ENCODE results near the gene ARFIP1.

Gene ARFIP1

DNA sequence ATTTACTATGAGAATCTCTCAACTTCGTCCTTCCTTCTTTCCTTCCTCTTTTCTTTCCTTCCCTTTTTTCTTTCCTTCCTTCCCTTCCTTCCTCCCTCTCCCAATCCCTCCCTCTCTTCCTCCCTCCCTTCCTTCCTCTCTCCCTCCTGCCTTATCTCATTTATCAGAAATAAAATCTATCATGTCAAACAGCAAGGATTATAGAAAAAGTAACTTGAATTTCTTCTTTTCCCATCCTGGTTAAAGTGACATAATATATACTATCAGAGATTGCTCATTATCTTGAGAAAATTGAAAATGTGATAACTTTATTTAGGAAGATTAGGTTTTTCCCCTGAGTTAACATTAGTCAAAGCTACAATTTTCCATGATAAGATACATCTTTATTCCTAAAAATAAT, 5.8 kb upstream of the ARFIP1 start:
- in situ Hi-C loops (cut with MboI; ENCODE audit: low pct_unique_long_range_greater_than_20kb, low sequenced_read_pairs, unreplicated experiment): no loop called here
- DNase-seq (ENCODE audit: low spot score): no peak
- TF ChIP-seq, protein P1, sequence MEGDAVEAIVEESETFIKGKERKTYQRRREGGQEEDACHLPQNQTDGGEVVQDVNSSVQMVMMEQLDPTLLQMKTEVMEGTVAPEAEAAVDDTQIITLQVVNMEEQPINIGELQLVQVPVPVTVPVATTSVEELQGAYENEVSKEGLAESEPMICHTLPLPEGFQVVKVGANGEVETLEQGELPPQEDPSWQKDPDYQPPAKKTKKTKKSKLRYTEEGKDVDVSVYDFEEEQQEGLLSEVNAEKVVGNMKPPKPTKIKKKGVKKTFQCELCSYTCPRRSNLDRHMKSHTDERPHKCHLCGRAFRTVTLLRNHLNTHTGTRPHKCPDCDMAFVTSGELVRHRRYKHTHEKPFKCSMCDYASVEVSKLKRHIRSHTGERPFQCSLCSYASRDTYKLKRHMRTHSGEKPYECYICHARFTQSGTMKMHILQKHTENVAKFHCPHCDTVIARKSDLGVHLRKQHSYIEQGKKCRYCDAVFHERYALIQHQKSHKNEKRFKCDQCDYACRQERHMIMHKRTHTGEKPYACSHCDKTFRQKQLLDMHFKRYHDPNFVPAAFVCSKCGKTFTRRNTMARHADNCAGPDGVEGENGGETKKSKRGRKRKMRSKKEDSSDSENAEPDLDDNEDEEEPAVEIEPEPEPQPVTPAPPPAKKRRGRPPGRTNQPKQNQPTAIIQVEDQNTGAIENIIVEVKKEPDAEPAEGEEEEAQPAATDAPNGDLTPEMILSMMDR (IDR thresholded peaks at IDR 0.05; ENCODE audit: extremely low read depth, insufficient read depth, missing control alignments): no peak

DNA sequence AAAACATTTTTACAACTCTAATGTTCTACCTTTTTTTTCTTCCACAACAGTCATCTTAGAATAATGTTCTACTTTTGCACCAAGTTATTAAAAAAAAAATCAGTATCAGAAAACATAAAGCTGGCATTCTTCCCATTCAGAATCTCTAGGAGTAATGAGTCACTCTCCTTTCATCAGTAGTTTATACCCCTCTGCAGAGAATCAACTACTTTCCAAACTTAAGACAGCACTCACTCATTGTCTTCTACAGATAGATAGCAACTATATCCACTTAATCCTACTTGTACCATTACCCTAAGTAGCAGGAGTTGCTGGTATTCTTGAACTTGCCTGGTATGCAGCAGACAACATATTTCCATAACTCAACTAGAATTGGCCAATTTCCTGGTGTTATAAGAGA, 3.4 kb upstream of the ARFIP1 start:
- no peak for DNase-seq (ENCODE audit: low spot score)
- in situ Hi-C loops (cut with MboI; ENCODE audit: low pct_unique_long_range_greater_than_20kb, low sequenced_read_pairs, unreplicated experiment): no loop called here
- TF ChIP-seq, protein P1 (IDR thresholded peaks at IDR 0.05; ENCODE audit: extremely low read depth, insufficient read depth, missing control alignments): no peak

DNA sequence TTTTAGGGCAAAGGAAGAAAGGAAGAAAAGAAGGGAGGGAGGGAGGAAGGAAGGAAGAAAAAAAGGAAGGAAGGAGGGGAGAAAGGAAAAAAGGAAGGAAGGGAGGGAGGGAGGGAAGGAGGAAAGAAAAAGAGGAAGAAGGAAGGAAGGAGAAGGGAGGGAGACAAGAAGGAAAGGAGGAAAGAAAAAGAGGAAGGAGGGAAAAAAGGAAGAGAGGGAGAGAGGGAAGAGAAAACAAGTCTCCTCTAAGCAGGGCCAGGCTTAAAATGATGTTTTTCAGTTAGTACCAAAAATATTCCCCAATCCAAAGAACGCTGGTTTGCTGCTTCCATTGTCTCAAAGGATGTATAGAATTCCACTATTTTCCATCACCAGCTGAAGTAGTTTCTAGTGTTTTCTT, 2.3 kb upstream of the ARFIP1 start:
- DNase-seq (ENCODE audit: low spot score): no peak
- in situ Hi-C loops (cut with MboI; ENCODE audit: low pct_unique_long_range_greater_than_20kb, low sequenced_read_pairs, unreplicated experiment): no loop called here
- TF ChIP-seq, protein P1 (IDR thresholded peaks at IDR 0.05; ENCODE audit: extremely low read depth, insufficient read depth, missing control alignments): no peak

DNA sequence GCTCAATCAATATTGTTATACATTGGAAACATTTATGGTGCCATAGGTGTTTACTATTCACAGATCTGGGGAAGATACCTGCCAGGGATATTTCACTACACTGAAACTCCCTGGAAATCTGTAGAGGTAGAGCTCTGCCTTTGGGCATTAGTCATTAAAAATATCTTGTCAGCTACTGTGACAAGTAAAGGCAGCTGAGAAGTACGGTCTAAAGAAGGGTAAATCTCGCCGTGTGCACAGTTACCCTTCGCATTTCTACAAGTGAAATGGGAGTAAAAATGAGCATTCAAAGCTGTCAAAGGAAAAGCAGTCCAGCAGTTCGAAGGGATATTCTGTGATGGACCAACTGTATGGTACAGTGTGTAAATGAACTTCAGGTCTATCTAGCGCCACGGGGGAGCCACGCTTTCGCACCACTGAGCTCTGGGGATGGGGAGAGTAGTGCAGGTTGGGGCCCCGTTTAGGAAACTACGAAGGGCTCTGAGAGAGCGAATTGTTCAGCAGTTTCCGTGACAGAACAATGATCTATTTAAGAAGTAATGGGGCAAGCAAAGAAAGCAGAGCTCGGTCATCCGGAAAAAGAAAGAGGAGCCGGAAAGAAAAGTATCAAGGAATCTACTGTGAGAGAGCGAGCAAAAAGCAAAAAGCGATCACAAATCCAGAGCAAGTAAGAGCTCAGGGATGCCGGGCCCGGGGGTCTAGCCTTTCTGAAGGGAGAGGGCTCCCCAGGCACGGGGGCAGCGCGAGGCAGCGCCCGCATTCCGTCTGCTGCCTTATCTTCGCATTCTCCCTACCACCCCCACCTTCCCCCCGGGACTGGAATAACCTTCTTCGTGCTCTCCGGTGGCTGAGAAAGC, 870 bp upstream of the ARFIP1 start:
- in situ Hi-C loops (cut with MboI; ENCODE audit: low pct_unique_long_range_greater_than_20kb, low sequenced_read_pairs, unreplicated experiment): no loop called here
- peak; percentile 20 for DNase-seq (ENCODE audit: low spot score)

DNA sequence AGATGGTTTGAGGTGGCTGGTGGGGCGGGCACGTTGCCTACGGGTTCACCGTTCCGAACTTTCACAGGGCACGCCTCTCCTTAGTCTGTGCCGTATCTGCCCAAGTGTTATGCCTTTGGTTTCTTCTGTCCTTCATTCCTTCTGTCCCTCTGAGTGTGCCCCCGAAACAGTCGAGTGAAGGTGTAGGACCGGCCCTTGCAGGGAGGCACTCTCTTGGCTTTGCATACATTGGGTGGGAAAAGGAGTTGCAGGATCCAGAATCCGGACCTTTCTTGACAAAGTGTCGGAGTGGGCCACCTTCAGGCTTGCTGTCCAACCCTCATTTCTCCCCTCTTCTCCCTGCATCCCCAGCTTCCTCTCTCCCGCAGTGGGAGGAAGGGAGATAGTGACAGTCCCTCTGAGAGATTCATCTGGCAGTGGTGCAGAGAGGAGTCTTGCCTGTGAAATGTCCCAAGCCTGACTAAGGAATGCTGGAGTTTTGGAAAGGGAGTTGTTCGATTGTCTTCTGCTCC, 569 bp downstream of the ARFIP1 start:
- DNase-seq (ENCODE audit: low spot score): no peak
- in situ Hi-C loops (cut with MboI; ENCODE audit: low pct_unique_long_range_greater_than_20kb, low sequenced_read_pairs, unreplicated experiment): no loop called here
- TF ChIP-seq, protein P1 (IDR thresholded peaks at IDR 0.05; ENCODE audit: extremely low read depth, insufficient read depth, missing control alignments): no peak

More for the DNA sequence above, 870 bp upstream of the ARFIP1 start:
- TF ChIP-seq, protein P1 (IDR thresholded peaks at IDR 0.05; ENCODE audit: extremely low read depth, insufficient read depth, missing control alignments): no peak

DNA sequence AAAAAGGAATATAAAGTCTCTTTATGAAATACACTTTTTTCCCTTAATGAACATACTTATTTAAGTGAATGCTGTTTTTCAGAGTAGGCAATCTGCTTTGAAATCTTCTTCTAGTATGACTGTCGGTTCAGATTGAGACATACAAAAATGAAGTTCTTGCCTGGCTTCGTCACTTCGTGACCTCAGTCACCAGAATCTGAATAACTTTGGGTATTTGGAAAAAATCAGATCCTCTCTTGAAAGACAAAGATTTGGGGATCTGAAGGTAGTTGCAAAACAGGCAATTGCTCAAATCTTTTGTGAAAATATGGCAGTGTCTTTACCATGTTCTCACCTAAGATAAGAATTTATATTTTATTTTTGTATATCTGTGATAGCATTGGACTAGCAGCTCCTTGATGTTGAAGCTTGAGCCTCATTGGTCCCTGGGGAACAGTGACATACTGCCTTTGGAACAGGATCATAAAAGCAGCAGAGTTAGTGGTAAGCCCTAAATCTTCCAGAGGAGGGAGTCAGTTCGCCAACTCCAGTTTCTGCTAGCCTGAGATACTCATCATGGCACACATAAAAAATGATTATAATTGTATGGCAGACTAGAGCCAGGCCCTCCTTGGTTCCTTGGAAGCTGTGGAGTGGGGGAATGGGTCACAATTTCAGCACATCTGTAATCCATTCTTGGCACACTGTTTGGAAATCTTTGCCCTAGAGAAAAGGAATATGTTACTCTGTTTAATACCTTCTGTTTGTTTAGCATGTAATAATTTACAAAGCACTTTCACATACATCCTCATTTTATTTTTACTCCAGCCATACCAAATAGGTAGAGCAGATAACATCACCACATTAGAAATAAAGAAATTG, 5.0 kb downstream of the ARFIP1 start:
- TF ChIP-seq, protein P1 (IDR thresholded peaks at IDR 0.05; ENCODE audit: extremely low read depth, insufficient read depth, missing control alignments): peak; percentile 13
- DNase-seq (ENCODE audit: low spot score): no peak
- in situ Hi-C loops (cut with MboI; ENCODE audit: low pct_unique_long_range_greater_than_20kb, low sequenced_read_pairs, unreplicated experiment): no loop called here

Measured in GM13977 (cell line).